B cell (primary cell): ENCODE measurements around the gene EFCAB8. TPM values are rescaled to one million over a fixed set of nuclear protein-coding genes. Genes with fewer than 3 reads are reported as not detected.
"Not testable (repeated sequence)": the region's sequence is repeated elsewhere in the genome, so short reads cannot be mapped to it uniquely, and the experiment has no call there.

Experiments used
- ATAC-seq: fragments of 200-7000 bp; cut with Tn5 transposase; one replicate; pipeline ENCODE4 v1.10.0; 2021; ENCODE audit warnings: low read depth, mild to moderate bottlenecking, moderate number of reproducible peaks, moderate library complexity
- CTCF ChIA-PET: fragments of 350-600 bp; sonication (Branson Sonifier 250); formaldehyde crosslinking; loops from one replicate; lab custom pipeline; 2021; ENCODE audit warnings: antibody characterized with exemption, inconsistent platforms; lab: Charles Lee
- POLR2A ChIA-PET: fragments of 350-600 bp; sonication (Branson Sonifier 250); formaldehyde crosslinking; loops from one replicate; lab custom pipeline; 2021; ENCODE audit warnings: antibody characterized with exemption; lab: Charles Lee
- DNase-seq: peaks from one replicate; pipeline ENCODE4 v3.0.0; 2013
- H2AFZ ChIP-seq: 2 replicates; pipeline ENCODE4 v1.6.1; 2012; ENCODE audit warnings: mild to moderate bottlenecking, low read depth, low read length; ENCODE audit not compliant: insufficient read depth, poor library complexity, severe bottlenecking
- H3K27ac ChIP-seq, 2 donors: 1 replicate in 1 of 2; 2 replicates in 1 of 2; pipeline ENCODE4 v1.5.1; 2012 to 2013; ENCODE audit warnings: low read length in 2 of 2, mild to moderate bottlenecking in 2 of 2, moderate library complexity in 1 of 2
- H3K27me3 ChIP-seq, 4 experiments: fragments of 200-600 bp in 1 of 4; sonication (generic) in 1 of 4; replicated peaks in 1 of 4; 1 replicate in 2 of 4; 2 replicates in 2 of 4; pipeline versions ENCODE4 v1.6.1 to v1.7.0; 2013 to 2016; ENCODE audit warnings: low read length in 3 of 4, mild to moderate bottlenecking in 2 of 4, mixed read lengths in 1 of 4, moderate library complexity in 1 of 4; ENCODE audit not compliant: insufficient read depth in 4 of 4, control insufficient read depth in 3 of 4; ENCODE audit errors: control extremely low read depth in 1 of 4
- H3K36me3 ChIP-seq, 2 experiments: replicated peaks in 1 of 2; 1 replicate in 1 of 2; 2 replicates in 1 of 2; pipeline versions ENCODE4 v1.6.1 to v1.7.1; 2013; ENCODE audit warnings: low read length in 1 of 2; ENCODE audit not compliant: insufficient read depth in 2 of 2, control insufficient read depth in 1 of 2; ENCODE audit errors: control extremely low read depth in 1 of 2, extremely low read depth in 1 of 2
- H3K4me1 ChIP-seq, 2 donors: fragments of 200-600 bp in 1 of 2; sonication (generic) in 1 of 2; 1 replicate in 1 of 2; 2 replicates in 1 of 2; pipeline versions ENCODE4 v1.5.1 to v1.6.1; 2013 to 2017; ENCODE audit warnings: low read length in 2 of 2; ENCODE audit not compliant: control insufficient read depth in 2 of 2, insufficient read depth in 2 of 2
- H3K4me2 ChIP-seq: replicated peaks from 2 replicates; pipeline ENCODE3; 2012; ENCODE audit warnings: mild to moderate bottlenecking, low read depth, low read length; ENCODE audit not compliant: poor library complexity, severe bottlenecking
- H3K4me3 ChIP-seq, 5 experiments: fragments of 200-600 bp in 1 of 5; sonication (generic) in 1 of 5; 1 replicate in 3 of 5; 2 replicates in 2 of 5; pipeline versions ENCODE4 v1.5.1 to v1.7.0; 2011 to 2016; ENCODE audit warnings: low read length in 4 of 5, mild to moderate bottlenecking in 4 of 5, low read depth in 2 of 5, control low read depth in 1 of 5, moderate library complexity in 1 of 5; ENCODE audit not compliant: insufficient read depth in 1 of 5; ENCODE audit errors: control extremely low read depth in 1 of 5, extremely low read depth in 1 of 5
- H3K79me2 ChIP-seq: fragments of 200-600 bp; sonication (generic); one replicate; pipeline ENCODE4 v1.6.0; 2016; ENCODE audit warnings: low read length; ENCODE audit not compliant: control insufficient read depth, insufficient read depth
- H3K9ac ChIP-seq: fragments of 200-600 bp; sonication (generic); 2 replicates; pipeline ENCODE4 v1.6.1; 2017; ENCODE audit warnings: mild to moderate bottlenecking, low read length, moderate library complexity
- H3K9me3 ChIP-seq, 3 donors: one replicate each; pipeline versions ENCODE4 v1.6.1 to v1.7.1; 2013; ENCODE audit warnings: low read length in 2 of 3; ENCODE audit not compliant: control insufficient read depth in 2 of 3, insufficient read depth in 1 of 3; ENCODE audit errors: control extremely low read depth in 1 of 3
- H4K20me1 ChIP-seq: 2 replicates; pipeline ENCODE4 v1.6.0; 2012; ENCODE audit warnings: mild to moderate bottlenecking, low read length; ENCODE audit not compliant: insufficient read depth, control insufficient read depth, poor library complexity, severe bottlenecking
- H3K27ac Mint-ChIP-seq: one replicate; pipeline ENCODE4 v1.8.0; 2021; ENCODE audit warnings: mixed read lengths
- H3K27me3 Mint-ChIP-seq: one replicate; pipeline ENCODE4 v1.8.0; 2021; ENCODE audit warnings: mixed read lengths
- H3K4me1 Mint-ChIP-seq: one replicate; pipeline ENCODE4 v1.8.0; 2021; ENCODE audit warnings: mixed read lengths
- H3K4me3 Mint-ChIP-seq: one replicate; pipeline ENCODE4 v1.8.0; 2021; ENCODE audit warnings: mixed read lengths
- H3K9me3 Mint-ChIP-seq: one replicate; pipeline ENCODE4 v1.8.0; 2022; ENCODE audit warnings: mixed read lengths; ENCODE audit not compliant: insufficient read depth
- CTCF ChIP-seq: fragments of 200-600 bp; IDR thresholded peaks from one replicate; pipeline ENCODE4 v1.8.0; 2022; ENCODE audit warnings: antibody characterized with exemption, mild to moderate bottlenecking
- EZH2 ChIP-seq: IDR thresholded peaks from 2 replicates; pipeline ENCODE4 v1.6.1; 2012; ENCODE audit warnings: borderline replicate concordance, low read depth, mild to moderate bottlenecking, moderate library complexity, low read length; ENCODE audit not compliant: insufficient read depth, poor library complexity, severe bottlenecking
- WGBS: methylation state at CpG from one replicate; pipeline ENCODE4 v1.1.5; 2013; ENCODE audit warnings: missing lambda C conversion rate; ENCODE audit not compliant: insufficient coverage; 5-methylcytosine and 5-hydroxymethylcytosine counted together
- intact Hi-C: fragments of 100-400 bp; cut with micrococcal nuclease; formaldehyde crosslinking; loops from one replicate; pipeline ENCODE4 v1.10.0; 2022
- polyA plus RNA-seq: library from polyadenylated mRNA; depleted of rRNA; stranded (reverse); fragments of >200 nt; gene quantifications from 2 replicates; pipeline ENCODE4 v1.2.3, GENCODE V29; 2012
- total RNA-seq, 2 donors: library from RNA; stranded (reverse); fragments of 120-200 nt in 1 of 2; gene quantifications; 1 replicate in 1 of 2; 2 replicates in 1 of 2; pipeline versions ENCODE4 v1.2.3 to v1.2.4, GENCODE V29; 2013 to 2022

Gene EFCAB8
- total and polyA plus RNA-seq, 2 donors (not counting 1 experiment from before 2014, with no cell fraction given), result 0.72 to 2.3 TPM

GRCh38 chr20:32903666-32904175 lies 45.0 kb downstream of the EFCAB8 start:
- no peak overlapping the region for H3K27ac Mint-ChIP-seq

GRCh38 chr20:32904678-32905077 lies 46.0 kb downstream of the EFCAB8 start:
- H3K27me3 ChIP-seq, H3K27ac Mint-ChIP-seq, H3K27me3 Mint-ChIP-seq, POLR2A ChIA-PET, H3K4me1 ChIP-seq, H3K4me3 Mint-ChIP-seq, H3K4me2 ChIP-seq, H3K36me3 ChIP-seq, ATAC-seq, H3K27ac ChIP-seq, H4K20me1 ChIP-seq, H3K4me3 ChIP-seq, H3K9me3 Mint-ChIP-seq, H3K9ac ChIP-seq, DNase-seq, H3K79me2 ChIP-seq, intact Hi-C loops, H3K4me1 Mint-ChIP-seq, H3K9me3 ChIP-seq, H2AFZ ChIP-seq: not testable (repeated sequence)
- 95% methylated on average over 7 of the region's 7 CpGs for WGBS
- CTCF ChIA-PET, result interaction anchor here (0.6 to 3.2 kb wide), 6 partner anchors 62 to 563 kb away, joined by 3 to 17 read pairs (median 3); no protein-coding TSS in a partner anchor

More at GRCh38 chr20:32903666-32904175, 45.0 kb downstream of the EFCAB8 start:
- H3K27me3 Mint-ChIP-seq, result no peaks in the 10 kb centered on the region
- Histone ChIP-seq H4K20me1 (no peaks in the 10 kb centered on the region), H3K27me3 (no peaks in the 10 kb centered on the region), H3K9ac (no peak overlapping the region), H3K9me3 (no peaks in the 10 kb centered on the region), H2AFZ (no peak overlapping the region), H3K27ac (no peak overlapping the region), H3K4me1 (peaks cover 0 to 4% of the 10 kb centered on the region in 2 donors), H3K4me3 (no peak overlapping the region), H3K79me2 (no peaks in the 10 kb centered on the region), H3K4me2 (no peak overlapping the region), H3K36me3 (no peaks in the 10 kb centered on the region)
- WGBS, result 92% methylated on average over 5 of the region's 5 CpGs
- TF ChIP-seq EZH2, result no peak
- no peak for TF ChIP-seq CTCF
- ChIA-PET CTCF (interaction anchor here (0.6 to 3.2 kb wide), 4 partner anchors 107 to 564 kb away, joined by 3 to 17 read pairs (median 4); no protein-coding TSS in a partner anchor), POLR2A (no interaction called here)
- ATAC-seq, result no peak
- H3K9me3 Mint-ChIP-seq, result no peaks in the 10 kb centered on the region
- peaks cover 2% of the 10 kb centered on the region for H3K4me1 Mint-ChIP-seq
- H3K4me3 Mint-ChIP-seq, result no peak overlapping the region
- intact Hi-C loops, result loop anchor here (2.0 kb wide), 1 partner anchor 101 kb away; the partner anchor contains the start of gene SUN5
- DNase-seq, result no peak
